Stimulated activated CD8-positive, alpha-beta memory T cell treated with anti-CD3 and anti-CD28 coated beads, Interleukin-12 subunit alpha, Interleukin-12 subunit beta, amount 100 ng/mL, for 24 hours (primary cell): ENCODE data around the gene CRACR2A.

Experiments used
- DNase-seq: peaks from one replicate; pipeline ENCODE4 v3.0.0-alpha.2; 2020; ENCODE audit errors: extremely low read depth

CRACR2A gene

GRCh38 chr12:3565985-3566384 is 186.9 kb downstream of the CRACR2A start:
- no peak for DNase-seq
